Urinary bladder (tissue), 4 donors: ENCODE data around the gene CEACAM18. TPM values are rescaled to one million over a fixed set of nuclear protein-coding genes. Genes with fewer than 3 reads are reported as not detected.

ENCODE experiments used
- DNase-seq: peaks from one replicate; pipeline ENCODE4 v3.0.0-alpha.2; 2015; ENCODE audit errors: extremely low spot score
- H3K27ac ChIP-seq: one replicate; pipeline ENCODE4 v1.5.1; 2013; ENCODE audit warnings: low read depth, mild to moderate bottlenecking, moderate library complexity
- H3K36me3 ChIP-seq: one replicate; pipeline ENCODE4 v1.6.1; 2013; ENCODE audit warnings: mild to moderate bottlenecking, moderate library complexity; ENCODE audit not compliant: insufficient read depth
- H3K4me1 ChIP-seq: one replicate; pipeline ENCODE4 v1.6.1; 2013; ENCODE audit warnings: mild to moderate bottlenecking, moderate library complexity; ENCODE audit not compliant: insufficient read depth
- H3K4me3 ChIP-seq: one replicate; pipeline ENCODE4 v1.5.1; 2013; ENCODE audit warnings: low read depth, low read length
- WGBS: extraction: QIAGEN DNeasy Blood & Tissue Kit; methylation state at CpG from one replicate; pipeline ENCODE4 v1.1.7; 2013; 5-methylcytosine and 5-hydroxymethylcytosine counted together
- polyA plus RNA-seq: library from polyadenylated mRNA; stranded (reverse); fragments of 200-250 nt; gene quantifications from one replicate; pipeline ENCODE4 v1.2.3, GENCODE V29; 2013
- total RNA-seq: library from RNA; depleted of rRNA; stranded (reverse); fragments of >200 nt; gene quantifications from one replicate; pipeline ENCODE4 v1.2.3, GENCODE V29; 2014
- donor health status: healthy with polysubstance abuse.
- donor health status: healthy.

CEACAM18 gene
- total and polyA plus RNA-seq, 2 donors: not detected

DNA sequence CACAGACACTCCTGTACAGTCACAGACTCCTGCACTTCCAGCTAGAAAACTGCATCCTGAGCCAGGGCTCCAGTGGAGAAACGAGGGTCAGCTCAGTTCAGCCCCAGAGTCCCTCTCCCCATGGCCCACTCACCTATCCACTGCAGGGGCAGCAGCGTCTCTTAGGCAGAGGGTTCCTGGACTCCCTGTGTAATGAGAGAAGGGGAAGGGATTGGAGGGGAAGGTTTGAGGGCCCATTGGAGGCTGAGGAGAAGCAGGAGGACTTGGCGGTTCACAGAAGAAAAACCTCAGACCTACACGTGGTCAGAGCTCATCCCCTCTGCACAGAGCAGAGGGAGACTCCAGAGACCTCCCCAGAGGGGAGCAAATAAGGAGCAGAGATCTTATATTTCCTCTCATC is 9.2 kb upstream of the CEACAM18 start:
- H3K4me1 ChIP-seq: no peaks in the 10 kb centered on the region
- no peak for DNase-seq
- H3K36me3 ChIP-seq: no peaks in the 10 kb centered on the region
- no peak overlapping the region for H3K27ac ChIP-seq
- no peak overlapping the region for H3K4me3 ChIP-seq
- WGBS: 45% methylated on average over 4 of the region's 4 CpGs

DNA sequence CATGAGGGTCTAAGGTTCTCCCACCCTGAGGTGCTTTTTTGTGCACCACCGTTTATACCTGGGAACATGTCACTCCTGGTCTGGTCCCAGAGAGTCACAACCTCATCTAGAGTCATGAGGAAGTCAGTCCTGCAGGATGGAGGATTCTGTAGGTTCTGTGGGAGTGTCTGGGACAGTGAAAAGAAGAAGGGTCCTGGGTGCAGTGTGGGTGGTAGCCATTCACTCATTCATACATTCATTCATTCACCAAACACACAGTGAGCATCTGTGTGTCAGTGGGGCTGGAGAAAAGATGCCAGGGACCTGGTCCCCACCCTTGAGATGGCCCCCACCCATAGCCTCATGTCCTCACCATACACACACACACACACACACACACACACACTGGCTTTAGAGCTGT is 8.7 kb upstream of the CEACAM18 start:
- H3K27ac ChIP-seq: no peak overlapping the region
- 62% methylated on average over 1 of the region's 1 CpG for WGBS
- H3K4me1 ChIP-seq: no peaks in the 10 kb centered on the region
- DNase-seq: no peak
- H3K36me3 ChIP-seq: no peaks in the 10 kb centered on the region
- no peak overlapping the region for H3K4me3 ChIP-seq

DNA sequence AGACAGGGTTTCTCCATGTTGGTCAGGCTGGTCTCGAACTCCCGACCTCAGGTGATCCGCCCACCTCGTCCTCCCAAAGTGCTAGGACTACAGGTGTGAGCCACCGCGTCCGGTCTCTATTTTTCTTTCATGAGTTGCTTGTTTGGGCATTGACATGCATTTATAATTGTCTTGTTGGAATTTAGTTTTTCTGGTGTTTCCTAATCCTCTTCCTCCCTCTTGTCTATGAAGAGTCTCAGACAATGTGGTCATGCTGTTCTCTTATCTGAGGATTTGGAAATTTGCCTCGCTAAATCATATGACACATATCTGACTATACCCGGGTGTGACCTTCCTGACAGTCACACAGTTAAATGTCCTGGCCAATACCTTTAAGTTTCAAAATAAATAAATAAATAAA is 7.4 kb upstream of the CEACAM18 start:
- H3K36me3 ChIP-seq: no peaks in the 10 kb centered on the region
- H3K27ac ChIP-seq: no peak overlapping the region
- no peak overlapping the region for H3K4me3 ChIP-seq
- no peak for DNase-seq
- WGBS: 81% methylated on average over 9 of the region's 9 CpGs
- no peaks in the 10 kb centered on the region for H3K4me1 ChIP-seq

DNA sequence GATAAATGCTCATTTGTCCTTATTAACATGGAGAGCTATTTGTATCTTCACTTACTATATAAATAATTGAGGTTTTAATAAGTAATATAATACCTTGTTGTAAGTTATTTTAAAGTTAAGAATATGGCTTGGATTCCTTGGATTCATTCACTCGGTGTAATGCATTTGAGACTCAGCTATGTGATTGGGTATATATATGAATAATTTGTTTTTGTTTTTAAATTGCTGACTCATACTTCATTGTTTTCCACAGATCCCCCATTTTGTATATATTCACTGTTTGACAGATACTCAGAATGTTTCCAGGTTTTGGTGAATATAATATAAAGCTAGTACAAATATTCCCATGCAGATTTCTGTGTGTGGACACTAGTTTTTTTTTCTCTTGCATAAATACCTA is 6.8 kb upstream of the CEACAM18 start:
- WGBS: 63% methylated on average over 1 of the region's 1 CpG
- H3K4me3 ChIP-seq: no peak overlapping the region
- no peak for DNase-seq

DNA sequence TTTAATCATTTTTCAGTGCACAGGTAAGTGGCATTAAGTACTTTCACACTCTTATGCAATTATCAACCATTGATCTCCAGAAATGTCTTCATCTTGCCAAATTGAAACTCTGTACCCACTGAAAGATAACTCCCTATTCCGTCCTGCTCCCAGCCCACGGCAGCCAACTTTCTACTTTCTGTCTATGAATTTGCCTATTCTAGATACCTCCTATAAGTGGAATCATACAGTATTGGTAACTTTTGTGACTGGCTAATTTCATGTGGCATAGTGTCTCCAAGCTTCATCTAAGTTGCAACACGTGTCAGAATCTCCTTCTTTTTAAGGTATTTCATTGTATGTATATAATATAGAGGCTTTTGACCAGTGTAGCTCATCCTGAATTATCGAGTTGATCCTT is 5.7 kb upstream of the CEACAM18 start:
- Histone ChIP-seq H3K36me3 (no peaks in the 10 kb centered on the region), H3K27ac (no peak overlapping the region), H3K4me1 (no peaks in the 10 kb centered on the region), H3K4me3 (no peak overlapping the region)
- WGBS: 16% methylated on average over 4 of the region's 4 CpGs
- DNase-seq: no peak

More for the DNA sequence above, 6.8 kb upstream of the CEACAM18 start:
- no peaks in the 10 kb centered on the region for H3K4me1 ChIP-seq
- no peak overlapping the region for H3K27ac ChIP-seq
- H3K36me3 ChIP-seq: no peaks in the 10 kb centered on the region

DNA sequence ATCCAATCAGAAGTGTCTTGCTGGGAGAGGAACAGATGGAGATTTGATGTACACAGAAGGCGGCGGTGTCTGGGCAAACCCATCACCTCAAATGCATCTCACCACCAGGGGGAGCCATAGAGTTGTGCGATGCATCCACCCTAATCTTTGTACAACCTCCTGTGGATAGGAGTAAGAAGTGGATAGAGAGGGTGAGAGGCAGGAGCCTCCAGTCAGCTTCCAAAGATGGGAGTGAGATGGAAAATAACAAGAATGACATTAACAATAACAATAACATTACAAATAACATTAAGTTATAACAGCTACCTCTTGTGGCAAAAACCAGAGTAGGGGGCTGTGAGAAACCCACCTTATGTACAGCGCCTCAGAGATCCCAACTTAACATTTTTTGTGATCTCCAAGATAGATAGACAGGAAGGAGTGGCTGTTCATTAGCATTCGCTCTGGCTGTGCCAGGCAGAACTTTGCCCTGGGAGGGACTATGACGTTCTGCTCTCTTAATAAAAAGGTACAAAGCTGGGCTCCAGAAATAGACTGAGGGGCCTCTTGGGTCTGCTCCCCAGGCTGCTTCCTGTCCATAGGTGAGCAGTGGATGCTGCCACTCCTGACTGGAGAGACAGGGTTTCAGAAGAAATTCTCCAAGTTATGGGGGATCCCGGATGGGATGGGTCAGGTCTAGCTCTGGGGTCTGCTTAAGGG is 5.2 kb upstream of the CEACAM18 start:
- no peak for DNase-seq
- H3K36me3 ChIP-seq: no peaks in the 10 kb centered on the region
- no peaks in the 10 kb centered on the region for H3K4me1 ChIP-seq
- no peak overlapping the region for H3K4me3 ChIP-seq
- 31% methylated on average over 7 of the region's 7 CpGs for WGBS
- H3K27ac ChIP-seq: no peak overlapping the region

DNA sequence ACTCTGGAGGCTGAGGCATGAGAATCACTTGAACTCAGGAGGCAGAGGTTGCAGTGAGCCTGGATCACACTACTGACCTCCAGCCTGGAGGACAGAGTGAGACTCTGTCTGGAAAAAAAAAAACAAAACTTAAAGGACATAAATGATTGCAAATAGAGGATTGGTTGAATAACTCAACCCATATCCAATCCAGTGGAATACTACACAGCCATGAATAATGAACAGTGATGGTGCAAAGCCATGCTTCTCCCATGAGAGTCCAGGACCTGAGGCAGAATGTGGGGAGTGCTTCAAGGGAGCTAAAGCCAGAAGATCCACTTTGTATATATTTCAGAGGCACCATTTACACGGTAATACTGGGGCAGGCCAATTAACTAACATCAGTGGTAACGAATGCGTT is 2.2 kb upstream of the CEACAM18 start:
- Histone ChIP-seq H3K27ac (no peak overlapping the region), H3K4me1 (no peaks in the 10 kb centered on the region), H3K4me3 (no peak overlapping the region), H3K36me3 (no peaks in the 10 kb centered on the region)
- DNase-seq: no peak
- 68% methylated on average over 3 of the region's 3 CpGs for WGBS

DNA sequence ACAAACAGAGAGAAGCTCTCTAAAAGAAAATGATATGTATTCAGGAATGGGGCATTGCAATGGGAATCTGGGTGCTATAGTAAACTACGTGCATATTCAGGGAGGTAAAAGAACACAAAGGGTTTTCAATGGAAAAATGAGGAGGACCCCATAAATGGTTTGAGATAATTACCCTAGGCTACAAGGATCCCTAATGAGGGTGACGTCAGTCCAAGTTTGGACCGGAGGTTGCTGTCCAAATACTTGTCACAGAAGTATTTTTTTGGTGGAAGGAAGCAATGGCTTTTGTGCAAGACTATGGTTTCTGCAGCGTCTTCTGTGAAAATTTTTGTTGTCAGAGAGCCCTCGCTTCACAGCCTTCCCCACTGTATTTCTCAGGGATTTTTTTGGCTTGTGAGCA is 995 bp upstream of the CEACAM18 start:
- no peaks in the 10 kb centered on the region for H3K4me1 ChIP-seq
- no peak overlapping the region for H3K27ac ChIP-seq
- no peaks in the 10 kb centered on the region for H3K36me3 ChIP-seq
- DNase-seq: no peak
- WGBS: 67% methylated on average over 5 of the region's 5 CpGs
- H3K4me3 ChIP-seq: no peak overlapping the region

DNA sequence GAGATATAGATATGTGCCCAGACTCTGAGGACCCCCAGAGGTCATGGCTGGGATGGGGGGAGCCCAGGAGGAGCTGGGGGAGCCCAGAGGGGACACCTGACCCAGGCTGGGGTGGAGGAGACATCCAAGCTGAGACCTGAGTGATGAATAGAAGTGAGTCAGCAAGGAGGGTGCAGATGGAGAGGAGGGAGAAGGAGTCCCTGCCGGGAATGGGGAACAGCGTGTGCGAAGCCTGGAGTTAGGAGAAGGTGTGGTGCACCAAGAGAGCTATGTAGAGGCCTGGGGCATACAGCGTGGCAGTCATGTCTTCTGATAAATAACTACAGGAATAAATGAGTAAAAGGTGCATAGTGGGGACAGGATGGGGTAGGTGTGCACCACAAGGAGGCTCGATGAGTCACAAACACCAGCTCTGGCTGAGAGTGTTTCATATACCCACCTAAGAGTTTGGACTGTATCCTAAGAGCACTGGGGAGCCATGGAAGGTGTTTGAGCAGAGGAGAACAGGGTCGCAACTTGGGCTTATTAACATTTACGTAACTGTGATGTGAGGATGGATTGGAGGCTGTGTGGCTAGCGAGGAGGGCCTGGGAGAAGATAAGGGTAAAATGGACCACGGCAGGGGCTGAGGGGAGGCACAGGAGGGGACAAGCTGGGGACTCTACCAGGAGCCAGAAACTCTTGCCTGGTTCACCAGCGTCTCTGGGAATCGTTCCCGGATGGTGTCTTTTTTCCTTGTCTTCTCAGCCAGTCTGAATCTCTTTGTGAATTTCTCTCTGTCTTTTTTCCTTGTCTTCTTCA is 1.4 kb downstream of the CEACAM18 start:
- WGBS: 80% methylated on average over 12 of the region's 12 CpGs
- no peak overlapping the region for H3K4me3 ChIP-seq
- H3K27ac ChIP-seq: no peak overlapping the region
- H3K4me1 ChIP-seq: no peaks in the 10 kb centered on the region
- no peak for DNase-seq
- no peaks in the 10 kb centered on the region for H3K36me3 ChIP-seq

DNA sequence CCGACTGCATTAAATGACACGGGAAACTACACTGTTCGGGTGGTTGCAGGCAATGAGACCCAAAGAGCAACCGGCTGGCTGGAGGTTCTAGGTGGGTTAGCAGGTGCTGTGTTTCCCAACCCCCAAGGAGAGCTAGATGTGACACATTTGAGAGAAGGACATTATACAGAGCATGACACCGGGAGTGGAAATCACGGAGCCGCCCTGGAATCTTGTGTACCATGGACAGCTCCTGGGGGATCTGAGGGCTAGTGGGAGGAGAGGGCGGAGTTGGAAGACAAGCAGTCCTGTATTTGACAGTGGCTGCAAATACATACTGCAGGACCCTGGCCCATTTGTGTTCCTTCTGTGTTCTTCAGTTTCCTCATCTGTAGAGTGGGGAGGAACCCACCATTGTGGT is 2.3 kb downstream of the CEACAM18 start:
- Histone ChIP-seq H3K36me3 (no peaks in the 10 kb centered on the region), H3K4me3 (no peak overlapping the region), H3K4me1 (no peaks in the 10 kb centered on the region), H3K27ac (no peak overlapping the region)
- WGBS: 35% methylated on average over 8 of the region's 8 CpGs
- no peak for DNase-seq

DNA sequence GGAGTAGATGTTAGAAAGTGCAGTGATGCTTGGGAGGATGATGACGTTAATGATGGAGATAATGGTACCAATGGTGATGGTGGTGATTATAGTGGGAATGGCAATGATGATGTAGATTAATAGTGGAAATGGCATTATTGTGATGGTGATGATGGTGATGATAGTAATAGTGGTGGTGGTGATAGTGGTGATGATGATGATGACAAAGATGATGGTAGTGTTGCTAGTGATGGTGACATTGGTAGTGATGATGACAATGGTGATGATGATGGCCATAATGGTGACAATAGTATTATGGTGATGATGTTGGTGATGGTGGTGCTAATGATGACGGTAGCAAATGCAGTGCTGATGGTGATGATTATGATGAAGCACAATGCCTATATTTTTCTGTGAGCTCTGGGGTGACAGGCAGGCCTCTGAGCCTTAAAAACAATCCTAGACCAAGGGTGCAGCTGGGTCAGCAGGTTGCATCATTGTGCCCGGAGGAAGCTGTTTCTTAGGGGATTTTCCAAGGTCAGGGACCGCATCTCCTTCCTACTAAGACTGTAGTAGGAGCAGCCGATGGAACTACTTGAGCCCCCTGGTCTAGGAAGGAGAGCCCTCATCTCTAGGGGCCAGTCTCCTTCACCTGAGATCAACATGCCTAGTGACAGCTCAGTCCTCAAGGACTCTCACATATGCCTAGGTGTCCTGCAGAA is 7.8 kb downstream of the CEACAM18 start:
- DNase-seq: no peak
- H3K4me1 ChIP-seq: no peaks in the 10 kb centered on the region
- WGBS: 82% methylated on average over 5 of the region's 5 CpGs
- H3K27ac ChIP-seq: no peak overlapping the region
- H3K36me3 ChIP-seq: no peaks in the 10 kb centered on the region
- H3K4me3 ChIP-seq: no peak overlapping the region

DNA sequence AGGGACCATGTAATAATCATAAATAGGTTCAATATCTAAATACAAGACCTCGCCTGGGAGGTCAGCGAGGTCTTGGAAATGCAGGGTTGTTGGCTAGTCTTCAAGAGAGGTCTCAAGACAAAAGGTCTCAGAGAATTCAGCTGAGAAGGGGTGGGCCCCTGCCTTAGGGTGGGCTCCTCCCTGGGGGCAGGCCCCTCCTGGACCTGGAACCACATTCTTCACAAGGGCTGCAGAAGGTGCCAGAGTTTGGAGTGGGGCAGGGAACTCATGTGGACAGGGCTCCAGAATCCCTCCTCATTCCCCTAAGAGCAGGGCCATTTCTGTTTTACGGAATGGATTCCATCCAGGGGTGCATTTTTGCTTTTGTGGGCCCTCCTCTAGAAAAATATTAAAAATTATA is 10.2 kb downstream of the CEACAM18 start:
- 66% methylated on average over 3 of the region's 3 CpGs for WGBS
- no peak for DNase-seq
- H3K4me1 ChIP-seq: no peaks in the 10 kb centered on the region
- no peak overlapping the region for H3K27ac ChIP-seq
- H3K4me3 ChIP-seq: no peak overlapping the region
- H3K36me3 ChIP-seq: no peaks in the 10 kb centered on the region

DNA sequence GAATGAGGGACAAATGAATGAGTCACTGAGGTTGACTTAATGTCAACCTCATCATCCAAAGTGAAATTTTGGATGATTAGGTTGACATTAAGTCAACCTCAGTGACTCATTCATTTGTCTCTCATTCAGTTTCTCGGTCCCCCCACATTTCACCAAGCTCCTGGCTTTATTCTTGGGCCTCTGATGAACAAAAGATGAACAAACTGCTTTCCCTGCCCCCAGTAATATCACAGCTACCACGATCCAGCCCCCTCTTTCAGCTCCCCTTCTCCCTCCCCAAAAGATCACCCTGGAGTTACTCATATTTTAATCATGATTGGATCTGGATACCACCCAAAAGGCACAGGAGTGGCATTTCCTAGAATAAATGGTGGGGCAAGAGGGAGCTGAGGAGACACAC is 10.8 kb downstream of the CEACAM18 start:
- 57% methylated on average over 2 of the region's 2 CpGs for WGBS

DNA sequence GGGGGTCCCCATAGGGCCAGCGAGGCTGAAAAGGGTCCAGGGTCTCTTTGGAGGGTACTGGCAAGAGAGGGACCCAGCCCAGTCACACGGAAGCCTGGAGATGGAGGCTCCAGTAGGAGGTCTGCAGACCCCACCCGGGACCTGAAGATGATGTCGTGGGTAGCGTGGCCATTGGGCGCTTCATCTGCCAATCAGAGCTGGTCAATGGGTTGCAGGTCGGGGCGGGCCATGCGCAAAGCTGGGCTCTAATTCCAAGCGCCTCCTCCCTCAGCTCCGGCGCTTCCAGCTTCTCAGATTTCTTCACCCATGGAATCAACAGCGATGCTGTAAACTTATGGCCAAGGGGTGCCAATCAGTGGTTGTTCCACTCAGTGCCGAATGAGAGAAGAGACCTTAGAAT is 12.3 kb downstream of the CEACAM18 start:
- H3K27ac ChIP-seq: no peak overlapping the region
- WGBS: 50% methylated on average over 14 of the region's 14 CpGs
- DNase-seq: no peak
- no peaks in the 10 kb centered on the region for H3K4me1 ChIP-seq
- H3K4me3 ChIP-seq: no peak overlapping the region
- no peaks in the 10 kb centered on the region for H3K36me3 ChIP-seq

More for the DNA sequence above, 10.8 kb downstream of the CEACAM18 start:
- Histone ChIP-seq H3K4me1 (no peaks in the 10 kb centered on the region), H3K36me3 (no peaks in the 10 kb centered on the region), H3K27ac (no peak overlapping the region), H3K4me3 (no peak overlapping the region)
- DNase-seq: no peak
